Activated CD8-positive, alpha-beta T cell treated with anti-CD3 and anti-CD28 coated beads for 36 hours (primary cell): Measurements from ENCODE around the gene GNLY. TPM values are rescaled to one million over a fixed set of nuclear protein-coding genes. Genes with fewer than 3 reads are reported as not detected.

Experiments used
- ATAC-seq: fragments of 200-7000 bp; cut with Tn5 transposase; one replicate; pipeline ENCODE4 v1.10.0; 2021; ENCODE audit warnings: mild to moderate bottlenecking, moderate library complexity
- CTCF ChIA-PET: fragments of 350-600 bp; sonication (Branson Sonifier 250); formaldehyde crosslinking; loops from one replicate; lab custom pipeline; 2021; ENCODE audit warnings: antibody characterized with exemption; lab: Charles Lee
- POLR2A ChIA-PET: fragments of 350-600 bp; sonication (Branson Sonifier 250); formaldehyde crosslinking; loops from one replicate; lab custom pipeline; 2021; ENCODE audit warnings: antibody characterized with exemption; lab: Charles Lee
- DNase-seq: peaks from one replicate; pipeline ENCODE4 v3.0.0-alpha.2; 2020
- H3K27ac Mint-ChIP-seq: one replicate; pipeline ENCODE4 v1.8.0; 2021; ENCODE audit warnings: mild to moderate bottlenecking, mixed read lengths
- H3K27me3 Mint-ChIP-seq: one replicate; pipeline ENCODE4 v1.8.0; 2021; ENCODE audit warnings: mixed read lengths
- H3K36me3 Mint-ChIP-seq: one replicate; pipeline ENCODE4 v1.8.0; 2021; ENCODE audit warnings: low read depth, mixed read lengths
- H3K4me1 Mint-ChIP-seq: one replicate; pipeline ENCODE4 v1.8.0; 2021; ENCODE audit warnings: low read depth, mixed read lengths
- H3K4me3 Mint-ChIP-seq: one replicate; pipeline ENCODE4 v1.8.0; 2021; ENCODE audit warnings: mild to moderate bottlenecking, moderate library complexity, mixed read lengths
- H3K9me3 Mint-ChIP-seq: one replicate; pipeline ENCODE4 v1.8.0; 2021; ENCODE audit warnings: mixed read lengths
- CTCF ChIP-seq: fragments of 200-600 bp; IDR thresholded peaks from one replicate; pipeline ENCODE4 v1.8.0; 2022; ENCODE audit warnings: antibody characterized with exemption, mild to moderate bottlenecking
- intact Hi-C: fragments of 100-400 bp; cut with micrococcal nuclease; formaldehyde crosslinking; loops from one replicate; pipeline ENCODE4 v1.10.0; 2022
- total RNA-seq, 2 experiments: library from RNA; stranded (reverse); gene quantifications; one replicate each; pipeline ENCODE4 v1.2.3, GENCODE V29; 2021

GNLY gene
- total RNA-seq, 2 experiments from 2014 or later = 46.7 to 52.6 TPM

- H3K27me3 Mint-ChIP-seq = no peaks in the 10 kb centered on the region
Measured at GRCh38 chr2:85663594-85664565, 30.3 kb upstream of the GNLY start.

GRCh38 chr2:85665264-85665937 lies 28.8 kb upstream of the GNLY start:
- H3K27me3 Mint-ChIP-seq = no peaks in the 10 kb centered on the region
- no peak overlapping the region for H3K4me3 Mint-ChIP-seq
- H3K4me1 Mint-ChIP-seq = no peaks in the 10 kb centered on the region
- TF ChIP-seq CTCF = no peak
- H3K9me3 Mint-ChIP-seq = no peaks in the 10 kb centered on the region
- no peak overlapping the region for H3K27ac Mint-ChIP-seq
- H3K36me3 Mint-ChIP-seq = no peaks in the 10 kb centered on the region
- ChIA-PET CTCF (interaction anchor here (1.2 kb wide), 1 partner anchor 28 kb away, joined by 4 read pairs; no protein-coding TSS in a partner anchor), POLR2A (no interaction called here)
- intact Hi-C loops = no loop called here
- DNase-seq (no peak), ATAC-seq (no peak)

More at GRCh38 chr2:85663594-85664565, 30.3 kb upstream of the GNLY start:
- ATAC-seq (no peak), DNase-seq (no peak)
- intact Hi-C loops = no loop called here
- H3K27ac Mint-ChIP-seq = no peak overlapping the region
- ChIA-PET CTCF (interaction anchor here (0.9 to 1.2 kb wide), 3 partner anchors 27 to 65 kb away, joined by 3 to 4 read pairs (median 3); no protein-coding TSS in a partner anchor), POLR2A (interaction anchor here (0.9 to 1.0 kb wide), 4 partner anchors 8 to 58 kb away, joined by 3 to 4 read pairs (median 3); no protein-coding TSS in a partner anchor)
- no peak for TF ChIP-seq CTCF
- no peaks in the 10 kb centered on the region for H3K9me3 Mint-ChIP-seq
- H3K36me3 Mint-ChIP-seq = peaks cover 5% of the 10 kb centered on the region
- H3K4me3 Mint-ChIP-seq = no peak overlapping the region
- H3K4me1 Mint-ChIP-seq = no peaks in the 10 kb centered on the region

GRCh38 chr2:85666016-85666415 lies 28.1 kb upstream of the GNLY start:
- Mint-ChIP-seq H3K27ac (no peak overlapping the region), H3K27me3 (no peaks in the 10 kb centered on the region), H3K36me3 (no peaks in the 10 kb centered on the region), H3K9me3 (no peaks in the 10 kb centered on the region), H3K4me3 (no peak overlapping the region), H3K4me1 (no peaks in the 10 kb centered on the region)
- no peak for DNase-seq
- ATAC-seq = no peak
- TF ChIP-seq CTCF = no peak
- ChIA-PET POLR2A (interaction anchor here (1.0 kb wide), 1 partner anchor 34 kb away, joined by 5 read pairs; no protein-coding TSS in a partner anchor), CTCF (interaction anchor here (1.2 kb wide), 1 partner anchor 28 kb away, joined by 3 read pairs; no protein-coding TSS in a partner anchor)
- intact Hi-C loops = no loop called here

GRCh38 chr2:85666435-85667316 lies 27.5 kb upstream of the GNLY start:
- intact Hi-C loops = no loop called here
- no peak for DNase-seq
- POLR2A ChIA-PET = interaction anchor here (1.0 kb wide), 1 partner anchor 33 kb away, joined by 5 read pairs; no protein-coding TSS in a partner anchor
- no peak overlapping the region for H3K27ac Mint-ChIP-seq
- H3K4me3 Mint-ChIP-seq = no peak overlapping the region
- H3K27me3 Mint-ChIP-seq = no peaks in the 10 kb centered on the region
- no peak for TF ChIP-seq CTCF
- no peak for ATAC-seq
- no peaks in the 10 kb centered on the region for H3K36me3 Mint-ChIP-seq
- no peaks in the 10 kb centered on the region for H3K4me1 Mint-ChIP-seq
- no peaks in the 10 kb centered on the region for H3K9me3 Mint-ChIP-seq
- CTCF ChIA-PET = interaction anchor here (1.2 kb wide), 1 partner anchor 29 kb away, joined by 3 read pairs; no protein-coding TSS in a partner anchor
